GM21576 (cell line): ENCODE results near the gene C6orf136.

Source experiments
- ATAC-seq: cut with Tn5 transposase; IDR thresholded peaks from one replicate; pipeline ENCODE4 v1.9.1; 2021; ENCODE audit warnings: mild to moderate bottlenecking, moderate library complexity; ENCODE audit not compliant: unreplicated experiment

Gene C6orf136

GRCh38 chr6:30615958-30616810 lies 30.7 kb upstream of the C6orf136 start:
- ATAC-seq: no peak

DNA sequence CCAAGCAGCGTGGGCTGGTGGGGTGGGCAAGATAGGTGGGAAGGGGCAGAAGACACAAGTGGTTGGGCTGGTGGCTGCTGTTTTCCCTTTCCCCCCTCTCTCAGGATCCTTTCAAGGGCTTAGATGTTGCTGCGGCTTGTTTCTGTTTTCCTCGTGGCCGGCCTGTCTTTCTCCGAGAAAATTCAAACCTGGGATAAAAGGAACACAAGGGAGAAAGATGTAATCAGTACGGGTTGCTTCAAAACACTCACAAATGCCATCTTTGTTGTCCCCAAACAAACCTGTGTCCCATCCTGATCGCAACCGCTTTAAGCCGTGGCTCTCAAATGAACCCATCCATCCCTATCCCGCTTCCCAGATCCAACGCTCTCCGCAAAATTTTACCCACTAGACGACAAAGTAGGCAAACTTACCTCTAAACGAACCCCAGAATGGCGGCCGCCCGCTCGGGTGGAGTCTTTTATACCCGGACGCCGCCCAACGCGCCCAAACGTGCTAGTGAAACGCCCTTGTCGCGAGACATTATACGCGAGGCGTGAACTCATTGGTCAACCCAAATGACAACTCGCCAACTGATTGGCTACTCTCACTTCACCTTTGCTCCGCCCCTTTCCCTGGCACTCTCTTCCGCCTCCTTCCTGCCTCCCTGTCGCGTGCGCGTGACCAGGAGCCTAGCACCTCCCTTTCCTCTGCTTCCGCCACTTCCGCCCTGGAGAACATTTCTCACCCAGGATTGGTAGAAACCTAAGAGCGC lies 29.9 kb upstream of the C6orf136 start, which contains the start of gene PPP1R10:
TSS of gene PPP1R10 (minus strand) at position 433 of the 754 bp plus-strand sequence. CDS start 7,299 bp downstream, outside the sequence.
- peak; percentile 73 for ATAC-seq

- peak; percentile 70 for ATAC-seq
Observed at GRCh38 chr6:30617565-30618269, 29.2 kb upstream of the C6orf136 start, which contains the start of gene MRPS18B. MRPS18B (plus strand) TSS chr6:30617840; CDS start chr6:30617866, 26 bp downstream.

DNA sequence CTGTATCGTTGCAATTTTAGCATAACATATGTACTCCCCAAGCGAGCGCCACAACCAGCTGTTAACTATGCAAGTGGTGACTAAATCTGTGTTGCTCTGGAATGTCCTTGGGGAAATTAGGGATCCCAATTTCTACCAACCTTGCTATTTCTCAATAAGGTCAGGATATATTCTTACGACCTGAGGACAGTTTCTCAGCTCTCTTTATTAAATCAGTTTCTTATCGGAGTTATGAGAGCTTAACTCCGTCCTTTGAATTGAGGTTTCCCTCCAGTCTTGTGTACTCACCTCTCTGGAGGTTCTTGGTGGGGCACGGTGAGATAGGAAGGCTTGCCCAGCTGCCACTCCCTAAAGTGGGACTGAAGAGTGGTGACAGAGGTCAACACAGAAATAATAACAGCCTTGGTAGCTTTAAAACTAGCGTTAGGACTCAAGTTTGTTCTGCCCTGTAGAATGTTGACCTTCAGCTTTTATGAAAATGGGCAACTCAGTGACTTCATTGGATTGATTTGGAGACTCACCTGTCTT lies 28.6 kb upstream of the C6orf136 start:
- ATAC-seq: no peak

- ATAC-seq: no peak
Observed at GRCh38 chr6:30619561-30619960, 27.4 kb upstream of the C6orf136 start.

DNA sequence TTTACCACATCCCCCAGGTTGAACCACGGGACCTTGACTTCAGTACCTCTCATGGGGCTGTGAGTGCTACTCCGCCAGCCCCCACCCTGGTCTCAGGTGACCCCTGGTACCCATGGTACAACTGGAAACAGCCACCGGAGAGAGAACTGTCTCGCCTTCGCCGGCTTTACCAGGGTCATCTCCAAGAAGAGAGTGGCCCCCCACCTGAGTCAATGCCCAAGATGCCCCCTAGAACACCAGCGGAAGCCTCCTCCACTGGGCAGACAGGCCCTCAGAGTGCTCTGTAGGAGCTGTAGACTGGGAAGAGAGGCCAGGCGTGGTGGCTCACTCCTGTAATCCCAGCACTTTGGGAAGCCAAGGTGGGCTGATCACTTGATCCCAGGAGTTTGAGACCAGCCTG lies 21.4 kb upstream of the C6orf136 start:
- no peak for ATAC-seq

- ATAC-seq: peak; percentile 82
Observed at GRCh38 chr6:30626484-30627366, 20.2 kb upstream of the C6orf136 start, which contains the start of gene ATAT1. ATAT1 (plus strand) TSS chr6:30626874.

DNA sequence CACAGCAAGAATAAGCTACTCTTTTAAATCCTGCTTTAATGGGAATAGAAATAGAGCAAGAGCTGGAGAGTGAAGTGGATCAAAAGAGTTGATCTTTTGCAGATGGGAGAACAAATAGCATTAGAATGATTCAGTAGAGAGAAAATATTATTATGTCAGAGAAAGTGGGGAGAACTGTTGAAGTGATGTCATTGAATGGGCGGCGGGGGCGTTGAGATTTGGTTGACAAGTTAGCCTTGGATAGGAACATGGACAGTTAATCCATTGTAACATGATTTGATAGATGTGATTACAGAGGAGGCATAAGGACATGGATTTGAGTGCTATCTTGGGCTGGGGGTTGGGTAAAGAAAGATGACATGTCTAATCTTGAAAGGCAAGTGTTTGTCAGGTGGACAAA lies 11.1 kb upstream of the C6orf136 start:
- ATAC-seq: no peak

GRCh38 chr6:30640481-30640880 lies 6.5 kb upstream of the C6orf136 start:
- no peak for ATAC-seq

DNA sequence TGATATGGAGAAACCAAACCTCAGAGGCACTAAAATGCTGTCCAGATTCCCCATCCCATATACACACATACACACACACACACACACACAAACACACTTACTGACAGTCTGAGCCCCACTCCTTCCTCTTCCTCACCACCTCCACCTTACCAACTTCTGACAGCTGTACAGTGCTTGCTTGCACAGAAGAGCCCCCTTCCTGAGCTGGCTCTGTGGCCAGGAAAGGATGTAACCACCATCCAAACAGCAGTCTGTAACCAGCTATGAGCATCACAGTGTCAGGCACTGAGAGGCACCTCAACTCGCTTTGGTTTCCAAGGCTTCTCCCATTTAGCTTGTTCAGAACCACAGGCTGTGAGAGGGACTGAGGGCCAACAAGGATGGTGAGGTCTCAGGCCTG lies 5.9 kb upstream of the C6orf136 start:
- ATAC-seq: no peak

GRCh38 chr6:30643656-30644055 lies 3.3 kb upstream of the C6orf136 start:
- ATAC-seq: no peak

- ATAC-seq: no peak
Observed at GRCh38 chr6:30644769-30645168, 2.2 kb upstream of the C6orf136 start.

DNA sequence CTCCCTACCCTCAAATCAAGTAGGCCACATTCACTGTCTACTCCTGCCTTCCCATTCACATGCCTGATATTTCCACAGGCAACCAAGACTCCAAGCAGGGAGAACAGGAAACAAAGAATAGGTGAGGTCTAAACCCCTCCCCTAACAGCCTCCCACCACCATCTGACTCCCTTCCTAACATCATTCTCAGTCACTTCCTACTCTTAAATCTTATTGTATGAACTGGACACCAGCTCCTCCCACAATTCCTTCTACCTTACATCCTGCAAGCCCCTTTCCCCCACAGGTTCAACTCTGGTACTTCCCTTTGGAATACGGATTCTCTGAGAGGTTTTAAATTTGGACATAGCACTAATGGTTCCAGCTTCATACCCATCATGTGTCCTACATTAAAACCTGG lies 944 bp upstream of the C6orf136 start:
- ATAC-seq: no peak

- peak; percentile 62 for ATAC-seq
Observed at GRCh38 chr6:30647242-30648116, 546 bp downstream of the C6orf136 start.

- no peak for ATAC-seq
Observed at GRCh38 chr6:30651143-30651542, 4.2 kb downstream of the C6orf136 start.

- ATAC-seq: no peak
Observed at GRCh38 chr6:30654798-30655742, 8.1 kb downstream of the C6orf136 start.

DNA sequence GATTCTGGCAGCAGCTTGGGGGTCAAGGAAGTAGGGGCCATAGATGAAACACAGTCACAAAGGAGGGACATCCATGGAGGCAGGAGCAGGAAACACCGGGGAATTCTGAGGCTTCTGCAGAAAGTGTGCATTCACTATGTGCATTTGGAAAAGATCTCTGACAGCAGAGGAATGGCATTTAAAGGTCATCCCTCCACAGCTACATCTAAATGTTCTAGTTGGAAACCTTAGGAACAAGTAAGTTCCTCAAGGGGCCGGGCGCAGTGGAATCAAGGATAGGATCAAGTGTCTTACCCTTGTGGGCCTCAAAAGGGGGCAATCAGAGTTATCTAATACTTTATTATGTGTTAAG lies 8.8 kb downstream of the C6orf136 start:
- ATAC-seq: no peak

- ATAC-seq: no peak
Observed at GRCh38 chr6:30656513-30656912, 9.6 kb downstream of the C6orf136 start.
